ENCODE data around the gene ZCCHC7. TPM values are rescaled to one million over a fixed set of nuclear protein-coding genes. Genes with fewer than 3 reads are reported as not detected.
A peak's percentile ranks its signal among the peaks of the same experiment; 100 is the strongest.
"Not testable (repeated sequence)": the region's sequence is repeated elsewhere in the genome, so short reads cannot be mapped to it uniquely, and the experiment has no call there.

The ZCCHC7 gene
- total and polyA plus RNA-seq, 4 experiments from 2014 or later, result 30.1 to 43.9 (median 38.8) TPM

GRCh38 chr9:37290940-37291485 is 170.6 kb downstream of the ZCCHC7 start:
- Mint-ChIP-seq H3K36me3 (peaks cover 3 to 14% of the 10 kb centered on the region in 2 donors), H3K27ac (no peak overlapping the region), H3K4me1 (peaks cover 33 to 43% (median 34%) of the 10 kb centered on the region in 4 donors), H3K9me3 (no peaks in the 10 kb centered on the region), H3K4me3 (no peak overlapping the region), H3K27me3 (no peaks in the 10 kb centered on the region)
- no peak for DNase-seq
- Histone ChIP-seq H3K9me3 (ENCODE audit: control insufficient read depth in 1 of 2, low read length in 2 of 2) (no peaks in the 10 kb centered on the region), H3K4me1 (ENCODE audit: insufficient read depth, low read length) (peaks cover 27% of the 10 kb centered on the region), H3K4me3 (ENCODE audit: low read length in 2 of 2) (no peak overlapping the region), H3K27me3 (ENCODE audit: insufficient read depth, low read length) (no peaks in the 10 kb centered on the region), H3K36me3 (ENCODE audit: insufficient read depth, low read length) (no peaks in the 10 kb centered on the region), H3K27ac (ENCODE audit: low read depth, low read length) (no peak overlapping the region)
- ChIA-PET POLR2A (ENCODE audit: partially characterized antibody) (no interaction called here), CTCF (ENCODE audit: partially characterized antibody) (no interaction called here)
- intact Hi-C loops (cut with micrococcal nuclease), result loop anchor here (10.0 kb wide), 1 partner anchor 166 kb away; the partner anchor contains the start of gene ZCCHC7

- H3K36me3 ChIP-seq (ENCODE audit: insufficient read depth, low read length); POLR2A ChIA-PET (ENCODE audit: partially characterized antibody); H3K9me3 ChIP-seq (ENCODE audit: control insufficient read depth in 1 of 2, low read length in 2 of 2); H3K4me3 Mint-ChIP-seq; H3K27ac Mint-ChIP-seq; H3K27ac ChIP-seq (ENCODE audit: low read depth, low read length); H3K9me3 Mint-ChIP-seq; DNase-seq; CTCF ChIA-PET (ENCODE audit: partially characterized antibody); H3K27me3 Mint-ChIP-seq; H3K27me3 ChIP-seq (ENCODE audit: insufficient read depth, low read length); H3K4me3 ChIP-seq (ENCODE audit: low read length in 2 of 2): not testable (repeated sequence)
- peaks cover 3 to 14% of the 10 kb centered on the region in 2 donors for H3K36me3 Mint-ChIP-seq
- peaks cover 33% of the 10 kb centered on the region for H3K4me1 ChIP-seq (ENCODE audit: insufficient read depth, low read length)
- intact Hi-C loops (cut with micrococcal nuclease), result loop anchor here (10.0 kb wide), 1 partner anchor 167 kb away; the partner anchor contains the start of gene ZCCHC7
- H3K4me1 Mint-ChIP-seq, result peaks cover 33 to 50% (median 39%) of the 10 kb centered on the region in 4 donors
These were observed 171.4 kb downstream of the ZCCHC7 start for GRCh38 chr9:37291612-37292238.

GRCh38 chr9:37292896-37293295 is 172.5 kb downstream of the ZCCHC7 start:
- ChIA-PET CTCF (ENCODE audit: partially characterized antibody) (no interaction called here), POLR2A (ENCODE audit: partially characterized antibody) (no interaction called here)
- intact Hi-C loops (cut with micrococcal nuclease), result loop anchor here (10.0 kb wide), 1 partner anchor 168 kb away; the partner anchor contains the start of gene ZCCHC7
- Mint-ChIP-seq H3K36me3 (peaks cover 3 to 14% of the 10 kb centered on the region in 2 donors), H3K4me1 (peaks cover 34 to 55% (median 39%) of the 10 kb centered on the region in 4 donors), H3K9me3 (no peaks in the 10 kb centered on the region), H3K27ac (peak overlapping the region in 1 of 7 donors; percentile 46), H3K4me3 (no peak overlapping the region), H3K27me3 (no peaks in the 10 kb centered on the region)
- Histone ChIP-seq H3K4me1 (ENCODE audit: insufficient read depth, low read length) (peaks cover 33% of the 10 kb centered on the region), H3K36me3 (ENCODE audit: insufficient read depth, low read length) (no peaks in the 10 kb centered on the region), H3K4me3 (ENCODE audit: low read length in 2 of 2) (no peak overlapping the region), H3K27me3 (ENCODE audit: insufficient read depth, low read length) (no peaks in the 10 kb centered on the region), H3K9me3 (ENCODE audit: control insufficient read depth in 1 of 2, low read length in 2 of 2) (no peaks in the 10 kb centered on the region), H3K27ac (ENCODE audit: low read depth, low read length) (no peak overlapping the region)
- DNase-seq, result no peak

- Histone ChIP-seq H3K27me3 (ENCODE audit: insufficient read depth, low read length) (no peaks in the 10 kb centered on the region), H3K4me1 (ENCODE audit: insufficient read depth, low read length) (peaks cover 33% of the 10 kb centered on the region), H3K36me3 (ENCODE audit: insufficient read depth, low read length) (no peaks in the 10 kb centered on the region), H3K9me3 (ENCODE audit: control insufficient read depth in 1 of 2, low read length in 2 of 2) (no peaks in the 10 kb centered on the region), H3K4me3 (ENCODE audit: low read length in 2 of 2) (no peak overlapping the region), H3K27ac (ENCODE audit: low read depth, low read length) (no peak overlapping the region)
- ChIA-PET POLR2A (ENCODE audit: partially characterized antibody) (no interaction called here), CTCF (ENCODE audit: partially characterized antibody) (no interaction called here)
- intact Hi-C loops (cut with micrococcal nuclease), result loop anchor here (10.0 kb wide), 1 partner anchor 169 kb away; the partner anchor contains the start of gene ZCCHC7
- peak overlapping the region in 1 of 7 donors; percentile 8 for H3K27ac Mint-ChIP-seq
- DNase-seq, result no peak
- H3K4me1 Mint-ChIP-seq, result peaks cover 34 to 54% (median 36%) of the 10 kb centered on the region in 4 donors
- H3K9me3 Mint-ChIP-seq, result no peaks in the 10 kb centered on the region
- H3K36me3 Mint-ChIP-seq, result peaks cover 0 to 12% of the 10 kb centered on the region in 2 donors
- no peaks in the 10 kb centered on the region for H3K27me3 Mint-ChIP-seq
- H3K4me3 Mint-ChIP-seq, result peak overlapping the region in 1 of 8 donors; percentile 2
These were observed 173.5 kb downstream of the ZCCHC7 start for GRCh38 chr9:37293664-37294524.

- Mint-ChIP-seq H3K9me3 (no peaks in the 10 kb centered on the region), H3K27ac (no peak overlapping the region), H3K27me3 (no peaks in the 10 kb centered on the region), H3K4me3 (no peak overlapping the region), H3K36me3 (peaks cover 0 to 4% of the 10 kb centered on the region in 2 donors), H3K4me1 (peaks cover 33 to 58% (median 37%) of the 10 kb centered on the region in 4 donors)
- Histone ChIP-seq H3K36me3 (ENCODE audit: insufficient read depth, low read length) (no peaks in the 10 kb centered on the region), H3K4me3 (ENCODE audit: low read length in 2 of 2) (no peak overlapping the region), H3K27ac (ENCODE audit: low read depth, low read length) (no peak overlapping the region), H3K27me3 (ENCODE audit: insufficient read depth, low read length) (no peaks in the 10 kb centered on the region), H3K9me3 (ENCODE audit: control insufficient read depth in 1 of 2, low read length in 2 of 2) (no peaks in the 10 kb centered on the region), H3K4me1 (ENCODE audit: insufficient read depth, low read length) (peaks cover 38% of the 10 kb centered on the region)
- POLR2A ChIA-PET (ENCODE audit: partially characterized antibody), result no interaction called here
- CTCF ChIA-PET (ENCODE audit: partially characterized antibody), result no interaction called here
- no peak for DNase-seq
- intact Hi-C loops (cut with micrococcal nuclease), result loop anchor here (10.0 kb wide), 1 partner anchor 170 kb away; the partner anchor contains the start of gene ZCCHC7
These were observed 174.8 kb downstream of the ZCCHC7 start for GRCh38 chr9:37295178-37295577.

- Histone ChIP-seq H3K36me3 (ENCODE audit: insufficient read depth, low read length) (no peaks in the 10 kb centered on the region), H3K9me3 (ENCODE audit: control insufficient read depth in 1 of 2, low read length in 2 of 2) (no peaks in the 10 kb centered on the region), H3K4me3 (ENCODE audit: low read length in 2 of 2) (no peak overlapping the region), H3K27me3 (ENCODE audit: insufficient read depth, low read length) (no peaks in the 10 kb centered on the region), H3K27ac (ENCODE audit: low read depth, low read length) (no peak overlapping the region), H3K4me1 (ENCODE audit: insufficient read depth, low read length) (peaks cover 39% of the 10 kb centered on the region)
- ChIA-PET CTCF (ENCODE audit: partially characterized antibody) (no interaction called here), POLR2A (ENCODE audit: partially characterized antibody) (no interaction called here)
- H3K36me3 Mint-ChIP-seq, result peaks cover 0 to 4% of the 10 kb centered on the region in 2 donors
- DNase-seq, result no peak
- no peaks in the 10 kb centered on the region for H3K27me3 Mint-ChIP-seq
- no peak overlapping the region for H3K27ac Mint-ChIP-seq
- intact Hi-C loops (cut with micrococcal nuclease), result loop anchor here (10.0 kb wide), 1 partner anchor 171 kb away; the partner anchor contains the start of gene ZCCHC7
- peaks cover 34 to 61% (median 40%) of the 10 kb centered on the region in 4 donors for H3K4me1 Mint-ChIP-seq
- no peaks in the 10 kb centered on the region for H3K9me3 Mint-ChIP-seq
- H3K4me3 Mint-ChIP-seq, result no peak overlapping the region
These were observed 175.4 kb downstream of the ZCCHC7 start for GRCh38 chr9:37295796-37296195.

- Histone ChIP-seq H3K4me1 (ENCODE audit: insufficient read depth, low read length) (peaks cover 53% of the 10 kb centered on the region), H3K27me3 (ENCODE audit: insufficient read depth, low read length) (no peaks in the 10 kb centered on the region), H3K27ac (ENCODE audit: low read depth, low read length) (no peak overlapping the region), H3K36me3 (ENCODE audit: insufficient read depth, low read length) (no peaks in the 10 kb centered on the region), H3K4me3 (ENCODE audit: low read length in 2 of 2) (no peak overlapping the region), H3K9me3 (ENCODE audit: control insufficient read depth in 1 of 2, low read length in 2 of 2) (no peaks in the 10 kb centered on the region)
- ChIA-PET CTCF (ENCODE audit: partially characterized antibody) (interaction anchor here (1.1 to 1.2 kb wide), 2 partner anchors 21 to 31 kb away, joined by 3 read pairs; no protein-coding TSS in a partner anchor), POLR2A (ENCODE audit: partially characterized antibody) (interaction anchor here (0.7 kb wide), 1 partner anchor 269 kb away, joined by 3 read pairs; no protein-coding TSS in a partner anchor)
- H3K36me3 Mint-ChIP-seq, result peaks cover 4 to 7% of the 10 kb centered on the region in 2 donors
- H3K4me1 Mint-ChIP-seq, result peaks cover 47 to 79% (median 55%) of the 10 kb centered on the region in 4 donors
- intact Hi-C loops (cut with micrococcal nuclease), result loop anchor here (10.0 kb wide), 1 partner anchor 173 kb away; the partner anchor contains the start of gene ZCCHC7
- H3K27ac Mint-ChIP-seq, result no peak overlapping the region
- H3K9me3 Mint-ChIP-seq, result no peaks in the 10 kb centered on the region
- no peak overlapping the region for H3K4me3 Mint-ChIP-seq
- DNase-seq, result no peak
- H3K27me3 Mint-ChIP-seq, result no peaks in the 10 kb centered on the region
These were observed 177.2 kb downstream of the ZCCHC7 start for GRCh38 chr9:37297592-37297991.

Measured in CD4-positive, alpha-beta memory T cell (primary cell).